Measurements from ENCODE around the gene GSG1L.
"Not testable (repeated sequence)": the region's sequence is repeated elsewhere in the genome, so short reads cannot be mapped to it uniquely, and the experiment has no call there.

GSG1L gene

DNA sequence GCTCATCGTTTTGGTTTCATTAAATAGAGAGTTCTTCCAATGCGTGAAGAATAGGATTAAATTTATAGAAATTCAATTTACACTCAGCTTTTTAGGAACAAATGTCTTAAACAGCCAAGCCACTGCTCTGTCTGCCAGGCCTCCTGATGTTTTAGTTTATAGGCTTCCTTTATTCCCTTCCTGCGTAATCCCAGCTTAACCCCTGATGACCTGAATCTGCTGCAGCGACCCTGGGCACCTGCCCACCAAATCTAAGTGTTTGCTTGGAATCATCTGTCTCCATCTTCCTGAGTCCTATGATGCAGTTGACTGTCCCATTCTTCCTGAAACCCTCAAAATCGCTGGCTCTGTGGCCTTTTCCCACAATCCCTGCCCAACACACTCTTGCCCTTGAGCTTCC, 179.9 kb downstream of the GSG1L start:
- Mint-ChIP-seq H3K4me3 (no peak overlapping the region), H3K9me3 (peaks cover 8% of the 10 kb centered on the region), H3K36me3 (ENCODE audit: low read depth) (no peaks in the 10 kb centered on the region), H3K4me1 (ENCODE audit: low read depth) (no peaks in the 10 kb centered on the region), H3K27me3 (peaks cover 39% of the 10 kb centered on the region), H3K27ac (no peak overlapping the region)

DNA sequence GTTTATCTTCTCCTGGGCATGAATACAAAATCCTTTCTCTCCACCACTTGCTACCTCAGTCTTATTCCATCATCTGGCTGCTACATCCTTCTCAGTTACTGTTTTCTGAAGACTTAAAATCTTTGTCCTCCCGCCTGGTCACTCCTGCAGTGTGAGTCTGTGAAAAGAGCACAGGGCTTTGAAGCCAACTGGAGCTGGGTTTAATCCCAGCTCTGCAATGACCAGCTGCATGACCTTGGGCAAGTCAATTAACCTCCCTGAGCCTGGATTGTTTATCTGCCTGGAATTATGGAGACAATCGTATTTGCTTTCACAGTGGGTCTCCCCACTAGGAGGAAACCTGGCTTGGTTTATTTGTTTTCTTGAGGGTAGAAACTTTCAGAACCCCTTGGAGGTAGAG, 183.2 kb downstream of the GSG1L start:
- Mint-ChIP-seq H3K27me3 (peaks cover 25% of the 10 kb centered on the region), H3K9me3 (peaks cover 14% of the 10 kb centered on the region), H3K4me3 (no peak overlapping the region), H3K4me1 (ENCODE audit: low read depth) (no peaks in the 10 kb centered on the region), H3K36me3 (ENCODE audit: low read depth) (peaks cover 4% of the 10 kb centered on the region), H3K27ac (no peak overlapping the region)

DNA sequence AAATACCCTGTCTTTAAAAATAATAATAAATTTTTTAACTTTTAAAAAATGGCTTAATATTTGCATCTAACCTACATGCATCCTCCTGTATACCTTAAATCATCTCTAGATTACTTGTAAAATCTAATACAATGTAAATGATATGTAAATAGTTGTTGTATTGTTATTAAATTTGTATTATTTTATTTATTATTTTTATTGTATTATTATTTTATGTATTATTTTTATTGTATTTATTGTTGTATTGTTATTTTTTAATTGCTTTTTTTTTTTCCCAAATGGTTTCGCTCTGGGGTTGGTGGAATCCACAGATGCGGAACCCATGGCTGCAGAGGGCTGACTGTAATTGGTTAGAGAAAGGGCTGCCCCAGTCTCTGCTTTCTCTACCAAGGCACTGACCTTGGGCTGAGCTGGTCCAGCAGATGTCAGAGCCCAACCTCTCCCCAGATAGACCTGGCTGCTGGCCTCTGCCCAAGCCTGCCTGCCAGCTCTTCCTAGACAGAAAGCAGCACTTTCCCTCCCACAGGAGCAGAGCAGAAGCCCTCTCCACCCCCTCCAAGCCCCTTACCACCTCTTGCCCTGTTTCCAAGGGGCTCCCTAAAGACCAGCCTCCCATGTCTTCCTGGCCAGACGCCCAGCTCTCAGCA, 183.8 kb downstream of the GSG1L start:
- Mint-ChIP-seq H3K27me3 (peaks cover 25% of the 10 kb centered on the region), H3K4me3 (no peak overlapping the region), H3K36me3 (ENCODE audit: low read depth) (peaks cover 8% of the 10 kb centered on the region), H3K27ac (no peak overlapping the region), H3K9me3 (peaks cover 20% of the 10 kb centered on the region), H3K4me1 (ENCODE audit: low read depth) (no peaks in the 10 kb centered on the region)

DNA sequence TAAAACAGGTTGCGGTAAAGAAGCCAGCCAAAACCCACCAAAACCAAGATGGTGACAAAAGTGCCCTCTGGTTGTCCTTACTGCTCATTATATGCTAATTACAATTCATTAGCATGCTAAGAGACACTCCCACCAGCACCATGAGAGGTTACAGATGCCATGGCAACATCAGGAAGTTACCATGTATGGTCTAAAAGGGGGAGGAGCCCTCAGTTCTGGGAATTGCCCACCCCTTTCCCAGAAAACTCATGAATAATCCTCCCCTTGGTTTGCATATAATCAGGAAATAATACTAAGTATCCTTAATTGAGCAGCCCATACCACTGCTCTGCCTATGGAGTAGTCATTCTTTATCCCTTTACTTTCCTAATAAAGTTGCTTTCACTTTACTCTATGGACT, 190.9 kb downstream of the GSG1L start:
- H3K27ac Mint-ChIP-seq; H3K27me3 Mint-ChIP-seq; H3K4me3 Mint-ChIP-seq; H3K4me1 Mint-ChIP-seq (ENCODE audit: low read depth): not testable (repeated sequence)
- H3K36me3 Mint-ChIP-seq (ENCODE audit: low read depth): peaks cover 11% of the 10 kb centered on the region
- peaks cover 21% of the 10 kb centered on the region for H3K9me3 Mint-ChIP-seq

DNA sequence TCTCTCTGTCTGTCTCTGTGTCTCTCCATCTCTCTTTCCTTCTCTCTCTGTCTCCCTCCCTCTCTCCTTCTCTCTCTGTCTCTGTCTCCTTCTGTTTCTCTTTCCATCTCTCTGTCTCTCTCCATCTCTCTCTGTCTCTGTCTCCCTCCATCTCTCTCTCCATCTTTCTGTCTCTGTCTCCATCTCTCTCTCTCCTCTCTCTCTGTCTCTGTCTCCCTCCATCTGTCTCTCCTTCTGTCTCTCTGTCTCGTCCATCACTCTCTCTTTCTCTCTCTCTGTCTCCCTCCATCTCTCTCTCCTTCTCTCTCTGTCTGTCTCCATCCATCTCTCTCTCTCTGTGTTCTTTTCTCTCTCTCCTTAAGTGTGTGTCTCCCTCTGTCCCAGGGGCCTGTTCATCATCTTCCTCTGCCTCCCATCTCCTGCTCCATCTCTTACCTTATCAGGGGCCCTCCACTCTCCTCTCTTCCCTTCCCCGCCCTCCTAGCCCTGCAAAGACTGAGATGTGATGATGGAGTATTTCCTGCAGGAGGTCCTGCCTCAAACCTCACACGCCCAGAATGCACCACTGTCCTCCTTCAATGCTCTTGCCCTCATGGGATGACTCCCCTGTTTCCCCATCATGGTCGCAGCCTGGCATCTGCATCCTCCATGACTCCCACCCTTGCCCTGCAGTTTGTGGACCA, 193.3 kb downstream of the GSG1L start:
- Mint-ChIP-seq H3K4me3 (no peak overlapping the region), H3K9me3 (peaks cover 15% of the 10 kb centered on the region), H3K27ac (no peak overlapping the region), H3K4me1 (ENCODE audit: low read depth) (no peaks in the 10 kb centered on the region), H3K27me3 (peaks cover 5% of the 10 kb centered on the region), H3K36me3 (ENCODE audit: low read depth) (peaks cover 6% of the 10 kb centered on the region)

DNA sequence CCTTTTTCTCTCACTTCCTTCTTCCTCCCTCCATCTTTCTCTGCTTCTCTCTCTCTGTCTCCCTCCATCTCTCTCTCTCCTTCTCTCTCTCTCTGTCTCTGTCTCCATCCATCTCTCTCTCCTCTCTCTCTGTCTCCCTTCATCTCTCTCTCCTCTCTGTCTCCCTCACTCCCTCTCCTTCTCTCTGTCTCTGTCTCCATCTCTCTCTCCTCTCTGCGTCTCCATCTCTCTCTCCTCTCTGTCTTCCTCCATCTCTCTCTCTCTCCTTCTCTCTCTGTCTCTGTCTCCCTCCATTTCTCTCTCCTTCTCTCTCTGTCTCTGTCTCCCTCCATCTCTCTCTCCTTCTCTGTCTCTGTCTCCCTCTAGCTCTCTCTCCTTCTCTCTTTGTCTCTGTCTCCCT, 194.1 kb downstream of the GSG1L start:
- no peaks in the 10 kb centered on the region for H3K4me1 Mint-ChIP-seq (ENCODE audit: low read depth)
- H3K27ac Mint-ChIP-seq: no peak overlapping the region
- peaks cover 11% of the 10 kb centered on the region for H3K9me3 Mint-ChIP-seq

DNA sequence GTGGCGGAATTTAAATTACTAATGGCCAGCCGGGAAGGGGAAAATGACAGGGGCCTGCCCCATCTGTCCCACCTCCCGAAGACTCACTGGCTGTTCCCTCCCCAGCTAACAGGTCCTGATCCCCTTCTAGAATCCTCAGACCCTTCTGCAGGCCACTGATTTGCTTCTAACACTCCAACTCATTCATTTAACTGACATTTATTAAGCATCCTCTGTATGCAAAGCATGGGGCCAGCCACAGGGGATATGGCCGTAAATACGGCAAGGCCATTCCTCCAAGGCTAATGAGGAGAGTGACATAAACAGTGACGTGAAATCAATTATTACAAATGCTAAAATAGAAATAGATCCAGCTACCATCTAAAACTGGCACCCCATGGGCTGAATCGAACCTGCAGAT, 195.3 kb downstream of the GSG1L start:
- Mint-ChIP-seq H3K27ac (no peak overlapping the region), H3K4me3 (no peak overlapping the region), H3K9me3 (peaks cover 16% of the 10 kb centered on the region)

More for the DNA sequence above, 194.1 kb downstream of the GSG1L start:
- Mint-ChIP-seq H3K4me3 (no peak overlapping the region), H3K36me3 (ENCODE audit: low read depth) (peaks cover 3% of the 10 kb centered on the region), H3K27me3 (peaks cover 5% of the 10 kb centered on the region)

DNA sequence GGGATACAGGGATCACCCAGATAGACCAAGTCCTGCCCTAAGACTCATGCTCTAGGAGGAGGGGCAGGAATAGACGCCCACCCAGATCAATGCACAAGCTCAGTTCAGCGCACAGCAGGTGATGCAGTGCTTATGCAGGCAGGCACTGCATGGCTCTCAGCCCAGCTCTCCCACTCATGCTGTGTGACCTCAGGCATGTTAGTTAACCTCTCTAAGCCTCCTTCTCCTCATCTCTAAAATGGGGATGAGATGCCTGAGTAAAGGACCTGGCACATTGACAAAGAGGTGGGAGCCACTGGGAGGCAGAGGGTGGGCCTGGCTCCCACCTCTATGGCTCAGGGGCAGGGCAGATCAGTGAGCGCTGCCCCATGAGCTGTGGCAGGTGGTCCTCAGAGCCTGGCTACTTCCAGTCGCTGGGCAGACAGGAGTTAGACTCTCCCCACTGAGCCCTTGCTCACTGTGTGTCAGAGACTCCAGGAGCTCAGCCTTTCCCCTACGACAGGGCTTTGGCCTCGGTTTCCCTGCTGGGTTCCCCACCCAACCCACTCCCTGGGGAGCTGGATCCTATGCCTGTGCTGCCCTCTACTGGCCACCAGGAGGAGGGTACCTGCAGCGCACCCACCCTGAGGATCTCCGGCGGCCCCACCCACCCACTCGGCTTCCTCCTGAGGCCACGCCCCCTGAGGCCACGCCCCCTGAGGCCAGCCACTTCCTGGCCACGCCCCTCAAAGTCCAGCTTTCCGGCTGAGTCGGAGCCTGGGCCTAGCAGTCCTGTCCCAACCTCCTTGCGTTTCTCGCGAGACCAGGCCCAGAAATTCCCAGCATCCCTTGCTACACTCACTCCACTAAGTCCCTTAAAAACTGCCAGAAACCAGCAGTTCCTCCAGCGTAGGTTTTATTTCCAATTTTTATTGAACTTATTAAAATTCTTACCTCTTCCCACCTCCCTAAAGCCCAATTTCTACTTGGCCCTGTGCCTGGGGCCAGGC, 196.1 kb downstream of the GSG1L start:
- no peaks in the 10 kb centered on the region for H3K36me3 Mint-ChIP-seq (ENCODE audit: low read depth)
- H3K4me1 Mint-ChIP-seq (ENCODE audit: low read depth): no peaks in the 10 kb centered on the region
- no peak overlapping the region for H3K27ac Mint-ChIP-seq
- no peak overlapping the region for H3K4me3 Mint-ChIP-seq
- H3K9me3 Mint-ChIP-seq: peaks cover 19% of the 10 kb centered on the region
- peaks cover 5% of the 10 kb centered on the region for H3K27me3 Mint-ChIP-seq

More for the DNA sequence above, 195.3 kb downstream of the GSG1L start:
- Mint-ChIP-seq H3K36me3 (ENCODE audit: low read depth) (no peaks in the 10 kb centered on the region), H3K4me1 (ENCODE audit: low read depth) (no peaks in the 10 kb centered on the region), H3K27me3 (peaks cover 5% of the 10 kb centered on the region)

DNA sequence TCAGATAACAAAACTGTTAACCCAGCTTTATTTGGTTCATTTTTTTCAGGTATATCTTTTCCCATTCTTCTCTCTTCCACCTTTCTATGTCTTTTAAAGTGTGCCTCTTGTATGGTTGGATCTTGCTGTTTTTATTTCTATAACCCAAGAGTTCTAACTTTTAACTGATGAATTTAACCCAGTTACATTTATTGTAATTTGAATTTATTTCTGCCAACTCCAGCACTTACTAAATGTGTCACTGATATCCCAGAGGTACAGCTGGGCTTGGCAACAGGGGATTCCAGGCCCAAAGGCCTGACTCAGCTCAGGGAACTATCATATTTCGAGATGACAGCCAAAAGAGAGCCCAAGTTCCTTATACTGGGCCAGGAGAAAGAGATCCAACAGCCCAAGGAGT, 200.1 kb downstream of the GSG1L start:
- no peaks in the 10 kb centered on the region for H3K4me1 Mint-ChIP-seq (ENCODE audit: low read depth)
- H3K9me3 Mint-ChIP-seq: peaks cover 19% of the 10 kb centered on the region
- H3K27ac Mint-ChIP-seq: no peak overlapping the region
- H3K27me3 Mint-ChIP-seq: peaks cover under 1% of the 10 kb centered on the region
- H3K4me3 Mint-ChIP-seq: no peak overlapping the region
- no peaks in the 10 kb centered on the region for H3K36me3 Mint-ChIP-seq (ENCODE audit: low read depth)

DNA sequence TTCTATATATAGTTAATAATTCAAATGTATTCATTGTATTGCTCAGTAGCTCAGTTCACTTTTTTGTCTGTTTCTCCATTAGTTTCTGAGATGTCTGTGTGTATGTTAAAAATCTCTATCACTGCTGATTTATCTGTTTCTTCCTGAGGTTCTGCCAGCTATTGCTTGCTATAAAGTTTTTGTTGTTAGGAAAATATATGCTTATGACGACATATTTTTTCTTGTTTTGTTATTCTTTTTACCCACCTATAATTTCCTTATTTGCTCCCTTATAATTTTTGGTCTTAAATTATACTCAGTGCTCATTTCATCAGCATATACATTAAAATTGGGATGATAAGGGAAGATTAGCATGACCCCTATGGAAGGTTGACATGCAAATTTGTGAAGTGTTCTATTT, 200.6 kb downstream of the GSG1L start:
- peaks cover 19% of the 10 kb centered on the region for H3K9me3 Mint-ChIP-seq
- no peaks in the 10 kb centered on the region for H3K4me1 Mint-ChIP-seq (ENCODE audit: low read depth)
- peaks cover 5% of the 10 kb centered on the region for H3K27me3 Mint-ChIP-seq
- H3K4me3 Mint-ChIP-seq: no peak overlapping the region
- no peaks in the 10 kb centered on the region for H3K36me3 Mint-ChIP-seq (ENCODE audit: low read depth)
- H3K27ac Mint-ChIP-seq: no peak overlapping the region

DNA sequence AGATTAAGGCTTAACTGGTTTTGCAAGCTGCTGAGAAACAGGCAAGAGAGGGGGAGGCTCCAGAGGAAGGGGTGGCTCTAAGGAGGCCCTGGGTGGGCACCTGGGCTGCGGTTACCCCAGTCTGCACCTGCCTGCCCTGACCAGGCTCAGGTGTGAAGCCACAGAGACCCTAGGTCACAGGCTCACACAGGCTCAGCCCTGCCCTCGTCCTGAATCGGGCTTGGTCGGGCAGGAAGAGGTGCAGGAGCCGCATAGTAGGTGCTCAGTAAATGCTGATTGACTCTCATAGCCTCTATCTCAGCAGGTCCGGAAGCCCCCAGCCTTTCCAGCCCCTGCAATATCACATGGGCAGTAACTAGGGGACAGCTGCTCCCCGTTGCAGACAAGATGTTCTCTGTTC, 203.4 kb downstream of the GSG1L start:
- no peak overlapping the region for H3K27ac Mint-ChIP-seq
- H3K9me3 Mint-ChIP-seq: peaks cover 19% of the 10 kb centered on the region
- no peaks in the 10 kb centered on the region for H3K36me3 Mint-ChIP-seq (ENCODE audit: low read depth)
- no peaks in the 10 kb centered on the region for H3K4me1 Mint-ChIP-seq (ENCODE audit: low read depth)
- peaks cover 11% of the 10 kb centered on the region for H3K27me3 Mint-ChIP-seq
- no peak overlapping the region for H3K4me3 Mint-ChIP-seq

DNA sequence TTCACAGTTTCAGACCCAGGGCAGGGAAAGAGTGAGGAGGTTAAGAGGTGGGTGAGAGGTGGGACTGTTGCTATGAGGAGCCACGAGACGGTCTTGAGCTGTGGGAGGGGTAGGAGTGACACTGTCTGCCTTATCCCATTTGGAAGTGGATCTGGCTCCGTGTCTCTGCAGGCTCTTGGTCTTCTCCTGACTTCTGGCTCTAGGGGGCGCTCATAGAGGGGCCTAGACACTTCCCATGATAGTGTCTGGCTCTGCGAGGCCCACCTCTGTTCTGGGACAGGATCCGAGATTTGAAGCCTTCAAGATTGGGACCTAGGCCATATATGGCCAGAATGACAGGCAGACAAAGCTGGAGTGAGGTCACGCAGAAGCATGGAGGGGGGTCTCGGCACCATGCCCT, 204.5 kb downstream of the GSG1L start:
- H3K4me3 Mint-ChIP-seq: no peak overlapping the region
- H3K27me3 Mint-ChIP-seq: peaks cover 11% of the 10 kb centered on the region
- peaks cover 13% of the 10 kb centered on the region for H3K9me3 Mint-ChIP-seq

DNA sequence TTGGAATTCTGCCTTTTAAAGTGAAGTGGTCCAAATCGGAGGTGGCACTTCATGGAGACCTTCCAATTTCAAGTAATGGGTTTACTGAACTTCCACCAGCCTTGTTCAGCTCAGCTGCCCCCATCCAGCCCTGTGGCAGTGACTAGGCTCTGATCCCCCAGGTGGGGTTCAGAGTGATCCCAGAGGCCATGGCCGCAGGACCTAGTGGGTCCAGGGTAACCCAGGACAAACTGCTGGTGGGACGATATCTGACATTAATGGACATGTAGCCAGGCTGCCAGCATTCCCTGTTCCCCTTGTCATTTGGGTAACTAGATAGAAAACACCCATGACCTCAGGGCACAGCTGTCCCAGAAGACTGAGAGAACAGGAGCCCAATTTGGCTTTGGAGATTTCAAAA, 209.9 kb downstream of the GSG1L start:
- no peaks in the 10 kb centered on the region for H3K9me3 Mint-ChIP-seq
- H3K4me3 Mint-ChIP-seq: no peak overlapping the region
- no peaks in the 10 kb centered on the region for H3K4me1 Mint-ChIP-seq (ENCODE audit: low read depth)
- peaks cover 30% of the 10 kb centered on the region for H3K27me3 Mint-ChIP-seq
- H3K27ac Mint-ChIP-seq: no peak overlapping the region
- no peaks in the 10 kb centered on the region for H3K36me3 Mint-ChIP-seq (ENCODE audit: low read depth)

More for the DNA sequence above, 204.5 kb downstream of the GSG1L start:
- Mint-ChIP-seq H3K36me3 (ENCODE audit: low read depth) (no peaks in the 10 kb centered on the region), H3K4me1 (ENCODE audit: low read depth) (no peaks in the 10 kb centered on the region), H3K27ac (no peak overlapping the region)

DNA sequence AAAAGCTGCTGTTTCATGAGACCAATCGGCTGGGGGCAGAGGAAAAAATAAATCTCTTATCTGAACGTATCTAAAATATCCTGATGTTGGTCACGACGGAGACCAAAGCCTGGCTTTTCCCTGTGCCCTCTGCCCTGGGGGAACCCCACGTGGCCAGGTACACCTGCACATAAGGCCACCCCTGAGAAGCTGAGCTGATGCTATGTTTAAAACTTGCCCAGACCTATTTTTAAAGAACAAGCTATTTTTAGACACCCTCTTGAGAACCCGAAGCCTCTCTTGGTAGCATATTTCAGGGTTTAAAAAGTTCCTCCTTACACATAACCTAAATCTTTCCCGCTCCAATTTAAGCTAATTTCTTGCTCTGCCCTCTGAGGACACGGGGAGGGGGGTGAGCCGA, 210.4 kb downstream of the GSG1L start:
- H3K27me3 Mint-ChIP-seq: peaks cover 30% of the 10 kb centered on the region
- H3K4me3 Mint-ChIP-seq: no peak overlapping the region
- H3K36me3 Mint-ChIP-seq (ENCODE audit: low read depth): no peaks in the 10 kb centered on the region
- H3K4me1 Mint-ChIP-seq (ENCODE audit: low read depth): no peaks in the 10 kb centered on the region
- H3K27ac Mint-ChIP-seq: no peak overlapping the region
- no peaks in the 10 kb centered on the region for H3K9me3 Mint-ChIP-seq

DNA sequence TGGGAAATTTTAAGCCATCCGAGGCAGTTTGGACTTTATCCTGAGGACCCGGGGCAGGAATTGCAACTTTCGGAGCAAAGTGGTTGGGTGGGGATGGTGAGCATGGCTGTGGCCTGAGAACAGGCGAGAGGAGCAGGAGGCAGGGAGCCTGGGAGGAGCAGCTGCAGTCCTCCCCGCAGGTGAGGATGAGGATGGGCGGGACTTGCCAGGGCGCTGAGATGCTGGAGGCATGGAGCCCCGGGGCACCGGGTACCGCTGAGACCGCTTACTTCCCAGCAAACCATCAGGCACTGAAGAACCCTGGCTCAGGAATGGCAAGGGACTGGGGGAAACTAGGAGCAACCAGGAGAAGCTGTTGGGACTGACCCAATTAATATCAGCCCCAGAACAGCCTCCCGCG, 210.8 kb downstream of the GSG1L start:
- Mint-ChIP-seq H3K27me3 (peaks cover 25% of the 10 kb centered on the region), H3K9me3 (no peaks in the 10 kb centered on the region), H3K4me3 (no peak overlapping the region), H3K27ac (no peak overlapping the region), H3K36me3 (ENCODE audit: low read depth) (no peaks in the 10 kb centered on the region), H3K4me1 (ENCODE audit: low read depth) (no peaks in the 10 kb centered on the region)
